DMS114 treated with DMSO at 0.1 percent for 48 hours (cell line): ENCODE measurements around the gene EFEMP2.

Experiments used
- DNase-seq: peaks from one replicate; lab custom pipeline; 2025; ENCODE audit not compliant: unreplicated experiment; lab: John Stamatoyannopoulos, UW

Gene EFEMP2

GRCh38 chr11:65872586-65873317 is at the start of gene EFEMP2:
Gene EFEMP2 (minus strand): TSS chr11:65872800. CDS start chr11:65872354, 446 bp downstream.
- DNase-seq, result no peak

DNA sequence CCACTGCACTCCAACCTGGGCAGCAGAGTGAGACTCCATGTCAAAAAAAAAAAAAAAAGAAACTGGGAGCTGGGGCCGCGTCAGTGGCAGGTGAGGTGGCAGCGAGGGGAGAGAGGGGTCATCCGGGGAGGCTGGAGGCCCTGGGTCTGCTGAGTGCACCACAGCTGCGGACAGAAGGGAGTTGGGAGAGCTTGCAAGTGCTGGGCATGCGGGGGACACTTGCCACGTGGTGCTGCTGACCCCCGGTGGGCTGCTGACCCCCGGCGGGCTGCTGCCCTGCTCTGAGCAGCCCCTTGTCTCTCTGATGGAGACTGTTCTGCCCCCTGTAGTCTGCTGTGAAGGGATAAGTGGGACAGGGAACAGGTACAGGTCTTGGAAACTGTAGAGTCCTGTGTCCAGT is 49.3 kb upstream of the EFEMP2 start:
- no peak for DNase-seq

GRCh38 chr11:65921033-65921555 is 48.5 kb upstream of the EFEMP2 start:
- no peak for DNase-seq

DNA sequence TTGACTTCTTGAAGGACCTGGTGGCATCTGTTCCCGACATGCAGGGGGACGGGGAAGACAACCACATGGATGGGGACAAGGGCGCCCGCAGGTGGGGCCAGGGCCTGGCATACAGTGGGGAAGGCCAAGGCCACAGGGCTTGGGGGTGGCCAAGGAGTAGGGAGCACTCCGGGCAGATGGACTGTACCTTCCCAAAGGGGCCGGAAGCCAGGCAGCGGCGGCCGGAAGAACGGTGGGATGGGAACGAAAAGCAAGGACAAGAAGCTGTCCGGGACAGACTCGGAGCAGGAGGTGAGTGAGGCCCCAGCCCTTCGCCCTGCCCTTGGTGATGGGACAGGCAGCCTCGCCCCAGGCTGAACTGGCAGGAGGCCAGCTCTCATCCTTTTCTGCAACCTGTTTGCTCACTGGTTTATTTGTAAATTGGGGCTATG is 47.8 kb upstream of the EFEMP2 start:
- no peak for DNase-seq

- no peak for DNase-seq
Measured at GRCh38 chr11:65919573-65920371, 47.2 kb upstream of the EFEMP2 start.

DNA sequence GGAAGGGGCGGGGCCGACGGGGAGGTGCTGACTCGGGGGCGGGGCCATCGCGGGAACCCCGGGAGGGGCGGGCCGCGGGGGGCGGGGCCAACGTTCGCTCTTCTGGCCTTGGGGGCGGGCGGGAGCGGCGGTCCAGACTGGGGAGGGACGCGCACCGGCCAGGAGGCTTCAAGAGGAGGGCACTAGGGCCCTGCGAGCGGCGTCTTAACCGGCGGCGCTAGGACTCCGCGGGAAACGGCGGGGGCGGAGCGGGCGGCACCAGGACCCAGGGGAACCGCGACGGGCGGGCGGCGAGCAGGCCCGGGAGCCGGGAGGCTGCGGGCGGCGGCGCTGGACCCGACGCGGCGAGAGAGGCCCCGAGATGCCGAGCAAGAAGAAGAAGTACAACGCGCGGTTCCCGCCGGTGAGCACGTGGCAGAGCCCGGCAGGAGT is 46.6 kb upstream of the EFEMP2 start, which contains the start of gene DRAP1:
Gene DRAP1, plus strand, starts transcription at position 286 of the 432 bp plus-strand sequence. Its CDS starts 76 bp downstream, at position 362.
- peak; percentile 94 for DNase-seq

GRCh38 chr11:65918211-65919140 is 45.9 kb upstream of the EFEMP2 start, which contains the start of gene C11orf68:
Gene C11orf68 (minus strand): TSS chr11:65919062. CDS start chr11:65919031, 31 bp downstream.
- DNase-seq, result no peak

GRCh38 chr11:65917434-65918210 is 45.0 kb upstream of the EFEMP2 start:
- no peak for DNase-seq

DNA sequence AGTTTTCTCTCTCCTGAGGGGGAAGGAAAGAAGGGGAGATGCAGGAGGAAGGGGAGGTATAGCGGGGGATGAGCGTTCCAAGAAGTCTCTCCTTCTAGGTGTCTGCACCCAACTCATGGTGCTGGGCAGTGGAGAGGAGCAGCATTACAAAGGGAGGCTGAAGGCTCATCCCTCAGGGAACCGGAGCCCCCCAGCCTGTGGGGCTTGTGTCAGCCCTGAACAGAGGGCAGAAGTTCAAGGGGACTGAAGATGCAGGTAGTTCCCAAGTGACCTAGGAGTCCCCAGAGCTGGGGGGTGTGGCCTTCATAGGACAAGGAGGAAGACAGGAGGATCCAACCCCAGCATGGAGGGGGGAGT is 44.5 kb upstream of the EFEMP2 start:
- no peak for DNase-seq

DNA sequence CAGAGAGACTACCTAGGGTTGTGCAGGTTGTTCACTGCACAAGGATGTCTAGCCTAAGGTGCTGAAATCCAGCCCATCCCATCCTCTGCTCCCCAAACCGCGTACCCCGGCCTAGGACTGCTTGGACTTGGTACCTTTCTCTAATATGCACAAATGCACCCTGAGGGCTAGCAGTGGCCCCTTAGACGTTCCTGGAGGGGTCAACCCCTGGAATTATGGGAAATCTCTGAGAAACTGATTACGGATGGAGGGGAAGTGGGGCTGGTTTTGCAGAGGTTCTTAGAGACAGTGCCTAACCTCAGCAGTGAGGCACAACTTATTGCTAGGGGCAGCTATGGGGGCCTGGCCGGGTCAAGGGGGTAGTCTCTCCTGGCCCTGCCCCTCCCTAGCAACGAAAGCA is 43.8 kb upstream of the EFEMP2 start:
- no peak for DNase-seq

GRCh38 chr11:65915821-65916251 is 43.2 kb upstream of the EFEMP2 start:
- DNase-seq, result no peak

DNA sequence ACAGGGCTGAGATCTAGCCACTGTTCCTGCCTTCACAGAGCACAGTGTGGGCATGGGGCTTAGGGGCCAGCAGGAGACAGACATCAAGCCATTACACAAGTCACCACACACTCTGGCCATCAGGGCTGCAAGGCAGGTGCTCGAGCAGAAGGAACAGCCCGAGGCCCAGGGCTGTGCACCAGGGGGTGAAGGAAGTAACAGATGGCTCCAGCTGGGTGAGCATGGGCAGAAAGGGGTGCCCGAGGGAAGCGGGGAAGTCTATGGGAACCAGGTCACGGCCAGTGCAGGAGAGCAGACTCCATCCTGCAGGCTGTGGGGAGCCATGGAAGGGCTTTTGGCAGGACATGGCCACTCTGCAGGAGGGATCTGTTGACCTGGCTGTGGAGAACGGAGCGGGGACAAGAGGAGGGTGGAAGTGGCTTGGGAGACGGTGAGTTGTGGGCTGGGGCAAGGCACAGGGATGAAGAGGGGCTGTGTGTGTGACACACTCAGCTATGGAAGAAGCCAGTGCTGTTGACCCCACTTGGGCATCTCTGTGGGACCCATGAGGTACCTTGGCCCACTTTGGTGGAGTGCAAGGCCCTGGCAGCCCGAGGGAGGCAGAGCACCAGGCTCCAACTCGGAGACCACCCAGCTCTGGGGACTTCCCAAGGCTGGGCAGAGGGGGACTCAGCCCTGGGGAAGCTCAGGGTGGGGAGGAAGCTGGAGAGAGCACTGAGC is 42.7 kb upstream of the EFEMP2 start:
- DNase-seq, result no peak

GRCh38 chr11:65912845-65913244 is 40.2 kb upstream of the EFEMP2 start:
- no peak for DNase-seq

GRCh38 chr11:65911682-65912568 is 39.3 kb upstream of the EFEMP2 start:
- peak; percentile 24 for DNase-seq

DNA sequence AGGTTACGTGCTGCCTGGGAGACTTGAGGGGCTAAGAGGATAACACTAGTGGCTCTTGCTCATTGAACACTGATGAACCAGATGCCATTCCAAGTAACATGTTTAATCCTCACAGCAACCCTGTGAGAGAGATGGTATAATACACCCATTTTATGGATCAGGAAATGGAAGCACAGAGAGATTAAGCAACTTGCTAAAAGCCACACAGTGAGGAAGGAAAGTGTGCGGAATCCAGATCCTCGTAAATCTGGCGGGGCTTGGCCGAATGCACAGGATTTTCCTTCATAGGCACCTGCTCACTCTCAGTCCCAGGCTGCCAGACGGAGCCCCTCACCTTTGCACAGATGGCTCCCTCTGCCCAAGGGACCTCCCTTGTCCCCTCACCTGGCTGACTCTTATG is 35.3 kb upstream of the EFEMP2 start:
- DNase-seq, result no peak

GRCh38 chr11:65906602-65907001 is 34.0 kb upstream of the EFEMP2 start:
- DNase-seq, result no peak

- no peak for DNase-seq
Measured at GRCh38 chr11:65903715-65904114, 31.1 kb upstream of the EFEMP2 start.

- DNase-seq, result no peak
Measured at GRCh38 chr11:65903068-65903481, 30.5 kb upstream of the EFEMP2 start.

GRCh38 chr11:65900899-65901180 is 28.2 kb upstream of the EFEMP2 start:
- DNase-seq, result no peak
